HCT116 (cell line): ENCODE results near the gene SMS. TPM values are rescaled to one million over a fixed set of nuclear protein-coding genes. Genes with fewer than 3 reads are reported as not detected.

Experiments
- ATAC-seq: fragments of 200-7000 bp; cut with Tn5 transposase; 2 replicates; pipeline ENCODE4 v1.9.1; 2020; ENCODE audit warnings: mild to moderate bottlenecking, moderate library complexity
- BruUV-seq: library from RNA; stranded (reverse); fragments of 400-500 nt; replicated peaks from 2 replicates; lab custom pipeline; 2021; lab: Mats Ljungman, UMichigan
- CTCF ChIA-PET: fragments of 300-600 bp; sonication (Branson Sonifier 250); formaldehyde crosslinking; loops from one replicate; lab custom pipeline; 2021; ENCODE audit warnings: antibody characterized with exemption; lab: Charles Lee
- POLR2A ChIA-PET: fragments of 300-600, 350-600 bp; sonication (Branson Sonifier 250); formaldehyde crosslinking; loops from one replicate; lab custom pipeline; 2021; ENCODE audit warnings: antibody characterized with exemption; lab: Charles Lee
- RAD21 ChIA-PET, 2 experiments: fragments of 300-600 bp; sonication (Branson Sonifier 250); formaldehyde crosslinking; loops; one replicate each; lab custom pipeline; 2023; ENCODE audit warnings: low total read pairs in 2 of 2; ENCODE audit not compliant: uncharacterized antibody in 2 of 2, unreplicated experiment in 2 of 2, low non-redundant PET in 1 of 2; lab: Charles Lee
- DNase-seq: peaks from one replicate; pipeline ENCODE4 v3.0.0-alpha.2; 2010; ENCODE audit warnings: low read depth, low spot score
- H2AFZ ChIP-seq: fragments of 200-600 bp; shearing (Covaris generic), sonication (generic); 2 replicates; pipeline ENCODE4 v1.6.1; 2017; ENCODE audit warnings: low read depth, mixed run types, mixed read lengths, antibody characterized with exemption, low read length; ENCODE audit not compliant: poor library complexity, severe bottlenecking
- H3K27ac ChIP-seq: 2 replicates; pipeline ENCODE4 v1.5.1; 2012; ENCODE audit warnings: low read depth, low read length
- H3K27me3 ChIP-seq: fragments of 200-600 bp; sonication (generic); 2 replicates; pipeline ENCODE4 v1.6.1; 2016; ENCODE audit warnings: mixed run types, low read length, mixed read lengths; ENCODE audit not compliant: insufficient read depth
- H3K36me3 ChIP-seq, 2 experiments: fragments of 200-500 bp in 1 of 2; fragments of 200-600 bp in 1 of 2; sonication (Bioruptor generic) in 1 of 2; sonication (generic) in 1 of 2; 2 replicates each; pipeline versions ENCODE4 v1.5.1 to v1.6.1; 2014 to 2016; ENCODE audit warnings: low read length in 2 of 2, inconsistent platforms in 1 of 2, mixed read lengths in 1 of 2, mixed run types in 1 of 2; ENCODE audit not compliant: insufficient read depth in 2 of 2, control insufficient read depth in 1 of 2
- H3K4me1 ChIP-seq, 2 experiments: fragments of 200-600 bp in 1 of 2; sonication (generic) in 1 of 2; 2 replicates each; pipeline versions ENCODE4 v1.5.1 to v1.6.1; 2012 to 2017; ENCODE audit warnings: low read length in 2 of 2, inconsistent platforms in 1 of 2, mild to moderate bottlenecking in 1 of 2, mixed read lengths in 1 of 2, mixed run types in 1 of 2, moderate library complexity in 1 of 2; ENCODE audit not compliant: insufficient read depth in 2 of 2, control insufficient read depth in 1 of 2
- H3K4me2 ChIP-seq: fragments of 200-600 bp; sonication (generic); 2 replicates; pipeline ENCODE4 v1.6.1; 2017; ENCODE audit warnings: mixed run types, low read length, mixed read lengths
- H3K4me3 ChIP-seq, 2 experiments: fragments of 200-600 bp in 1 of 2; sonication (generic) in 1 of 2; replicated peaks in 1 of 2; 2 replicates each; pipeline ENCODE4 v1.5.1; 2011 to 2016; ENCODE audit warnings: low read length in 2 of 2, control low read depth in 1 of 2, low read depth in 1 of 2, mild to moderate bottlenecking in 1 of 2, mixed read lengths in 1 of 2, mixed run types in 1 of 2
- H3K79me2 ChIP-seq: fragments of 200-600 bp; sonication (generic); 2 replicates; pipeline ENCODE4 v1.6.1; 2017; ENCODE audit warnings: mild to moderate bottlenecking, mixed run types, low read length, moderate library complexity, mixed read lengths; ENCODE audit not compliant: insufficient read depth
- H3K9ac ChIP-seq: fragments of 200-600 bp; sonication (generic); 2 replicates; pipeline ENCODE4 v1.6.1; 2016; ENCODE audit warnings: low read length, mixed read lengths
- H3K9me2 ChIP-seq: fragments of 200-600 bp; sonication (generic), shearing (Covaris generic); 2 replicates; pipeline ENCODE4 v1.6.1; 2017; ENCODE audit warnings: mixed run types, mild to moderate bottlenecking, moderate library complexity; ENCODE audit not compliant: insufficient read depth
- H3K9me3 ChIP-seq, 2 experiments: fragments of 200-500 bp in 1 of 2; fragments of 200-600 bp in 1 of 2; sonication (Bioruptor generic) in 1 of 2; sonication (generic) in 1 of 2; 2 replicates each; pipeline ENCODE4 v1.6.1; 2014 to 2017; ENCODE audit warnings: low read length in 2 of 2, mixed read lengths in 2 of 2, inconsistent platforms in 1 of 2, low read depth in 1 of 2, mild to moderate bottlenecking in 1 of 2, mixed run types in 1 of 2, moderate library complexity in 1 of 2; ENCODE audit not compliant: control insufficient read depth in 1 of 2, insufficient read depth in 1 of 2
- H4K20me1 ChIP-seq: fragments of 200-600 bp; sonication (generic), shearing (Covaris generic); 2 replicates; pipeline ENCODE4 v1.6.1; 2017; ENCODE audit warnings: mixed run types, mild to moderate bottlenecking, moderate library complexity; ENCODE audit not compliant: insufficient read depth
- ELF1 ChIP-seq: IDR thresholded peaks from 2 replicates; pipeline ENCODE4 v1.6.1; 2012; ENCODE audit warnings: low read depth, borderline replicate concordance
- EZH2 ChIP-seq: fragments of 200-600 bp; sonication (generic); IDR thresholded peaks from 2 replicates; pipeline ENCODE4 v1.6.1; 2017; ENCODE audit warnings: antibody characterized with exemption, mixed run types
- POLR2A ChIP-seq: IDR thresholded peaks from 2 replicates; pipeline ENCODE4 v1.7.0; 2011; ENCODE audit warnings: borderline replicate concordance; ENCODE audit not compliant: insufficient read depth, insufficient read length; ENCODE audit errors: extremely low read depth
- SIN3A ChIP-seq: IDR thresholded peaks from 2 replicates; pipeline ENCODE4 v1.6.1; 2012; ENCODE audit warnings: low read depth
- SP1 ChIP-seq: IDR thresholded peaks from 2 replicates; pipeline ENCODE4 v1.6.1; 2012; ENCODE audit warnings: low read depth
- ZFX ChIP-seq: fragments of 450-650 bp; IDR thresholded peaks from 2 replicates; pipeline ENCODE4 v1.6.1; 2017
- intact Hi-C: fragments of 100-400 bp; cut with micrococcal nuclease; formaldehyde crosslinking; loops from 2 replicates; pipeline ENCODE4 v1.10.0; 2022
- total RNA-seq: library from RNA; stranded (reverse); gene quantifications from one replicate; pipeline ENCODE4 v1.2.1, GENCODE V29; 2021; ENCODE audit not compliant: unreplicated experiment
- TF ChIP-seq, protein P1 (sequence below), 3 experiments: fragments of 200-600 bp in 1 of 3; sonication (generic) in 1 of 3; IDR thresholded peaks in 2 of 3; conservative IDR thresholded peaks in 1 of 3; 2 replicates each; pipeline ENCODE4 v1.5.1; 2012 to 2017; ENCODE audit warnings: low read depth in 2 of 3, low read length in 2 of 3, antibody characterized with exemption in 1 of 3, borderline replicate concordance in 1 of 3, control low read depth in 1 of 3, mild to moderate bottlenecking in 1 of 3, mixed read lengths in 1 of 3, mixed run types in 1 of 3, moderate library complexity in 1 of 3; ENCODE audit not compliant: insufficient read depth in 1 of 3
- TF ChIP-seq, protein P2 (sequence below): IDR thresholded peaks from 2 replicates; pipeline ENCODE4 v1.6.1; 2012
- TF ChIP-seq, protein P3 (sequence below): IDR thresholded peaks from 2 replicates; pipeline ENCODE4 v1.6.1; 2011; ENCODE audit warnings: mild to moderate bottlenecking, low read length, moderate library complexity; ENCODE audit not compliant: insufficient replicate concordance; ENCODE audit errors: extremely low read depth
- TF ChIP-seq, protein P4 (sequence below): IDR thresholded peaks from 2 replicates; pipeline ENCODE4 v1.6.1; 2012

Gene SMS
- total RNA-seq, 1 experiment from 2014 or later, result 164 TPM

DNA sequence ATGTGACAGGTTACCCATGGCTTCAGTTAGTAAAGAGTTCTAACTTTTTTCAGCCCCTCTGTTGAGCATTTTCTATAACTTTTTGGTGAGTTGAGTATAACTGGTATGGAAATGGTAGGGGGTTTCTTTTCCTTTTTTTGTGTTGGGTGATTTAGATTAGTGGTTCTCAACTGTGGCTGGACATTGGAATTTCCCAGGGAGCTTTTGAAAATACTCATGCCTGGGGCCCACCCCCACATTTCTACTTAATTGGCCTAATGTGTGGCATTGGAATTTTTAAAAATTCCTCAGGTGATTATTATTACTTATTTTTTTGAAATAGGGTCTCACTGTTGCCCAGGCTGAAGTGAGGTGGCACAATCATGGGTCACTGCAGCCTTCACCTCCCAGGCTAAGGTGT lies 21.9 kb downstream of the SMS start:
- Histone ChIP-seq H2AFZ (no peak overlapping the region), H4K20me1 (peaks cover 8% of the 10 kb centered on the region; the same call in 1 of the 2 replicates), H3K4me3 (no peak overlapping the region), H3K36me3 (peaks cover 0 to under 1% of the 10 kb centered on the region in 2 experiments; a peak in 1 of 4 replicates), H3K9me3 (no peaks in the 10 kb centered on the region), H3K79me2 (peaks cover 98% of the 10 kb centered on the region), H3K27me3 (no peaks in the 10 kb centered on the region), H3K9me2 (no peaks in the 10 kb centered on the region), H3K4me2 (no peak overlapping the region), H3K9ac (no peak overlapping the region), H3K4me1 (no peaks in the 10 kb centered on the region), H3K27ac (no peak overlapping the region)
- RAD21 ChIA-PET, result no interaction called here
- intact Hi-C loops, result no loop called here
- TF ChIP-seq SIN3A (no peak), EZH2 (no peak), SP1 (no peak)
- TF ChIP-seq, protein P1, sequence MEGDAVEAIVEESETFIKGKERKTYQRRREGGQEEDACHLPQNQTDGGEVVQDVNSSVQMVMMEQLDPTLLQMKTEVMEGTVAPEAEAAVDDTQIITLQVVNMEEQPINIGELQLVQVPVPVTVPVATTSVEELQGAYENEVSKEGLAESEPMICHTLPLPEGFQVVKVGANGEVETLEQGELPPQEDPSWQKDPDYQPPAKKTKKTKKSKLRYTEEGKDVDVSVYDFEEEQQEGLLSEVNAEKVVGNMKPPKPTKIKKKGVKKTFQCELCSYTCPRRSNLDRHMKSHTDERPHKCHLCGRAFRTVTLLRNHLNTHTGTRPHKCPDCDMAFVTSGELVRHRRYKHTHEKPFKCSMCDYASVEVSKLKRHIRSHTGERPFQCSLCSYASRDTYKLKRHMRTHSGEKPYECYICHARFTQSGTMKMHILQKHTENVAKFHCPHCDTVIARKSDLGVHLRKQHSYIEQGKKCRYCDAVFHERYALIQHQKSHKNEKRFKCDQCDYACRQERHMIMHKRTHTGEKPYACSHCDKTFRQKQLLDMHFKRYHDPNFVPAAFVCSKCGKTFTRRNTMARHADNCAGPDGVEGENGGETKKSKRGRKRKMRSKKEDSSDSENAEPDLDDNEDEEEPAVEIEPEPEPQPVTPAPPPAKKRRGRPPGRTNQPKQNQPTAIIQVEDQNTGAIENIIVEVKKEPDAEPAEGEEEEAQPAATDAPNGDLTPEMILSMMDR (IDR thresholded peaks at IDR 0.05 in 2 of 3, conservative IDR thresholded peaks at IDR 0.05 in 1 of 3; ENCODE audit: borderline replicate concordance in 1 of 3, insufficient read depth in 1 of 3, low read depth in 2 of 3, low read length in 2 of 3), result no peak
- TF ChIP-seq, protein P2, sequence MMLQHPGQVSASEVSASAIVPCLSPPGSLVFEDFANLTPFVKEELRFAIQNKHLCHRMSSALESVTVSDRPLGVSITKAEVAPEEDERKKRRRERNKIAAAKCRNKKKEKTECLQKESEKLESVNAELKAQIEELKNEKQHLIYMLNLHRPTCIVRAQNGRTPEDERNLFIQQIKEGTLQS, result no peak
- ATAC-seq (no peak), DNase-seq (no peak)
- POLR2A ChIA-PET, result no interaction called here
- CTCF ChIA-PET, result no interaction called here
- BruUV-seq, result no TSS peak

DNA sequence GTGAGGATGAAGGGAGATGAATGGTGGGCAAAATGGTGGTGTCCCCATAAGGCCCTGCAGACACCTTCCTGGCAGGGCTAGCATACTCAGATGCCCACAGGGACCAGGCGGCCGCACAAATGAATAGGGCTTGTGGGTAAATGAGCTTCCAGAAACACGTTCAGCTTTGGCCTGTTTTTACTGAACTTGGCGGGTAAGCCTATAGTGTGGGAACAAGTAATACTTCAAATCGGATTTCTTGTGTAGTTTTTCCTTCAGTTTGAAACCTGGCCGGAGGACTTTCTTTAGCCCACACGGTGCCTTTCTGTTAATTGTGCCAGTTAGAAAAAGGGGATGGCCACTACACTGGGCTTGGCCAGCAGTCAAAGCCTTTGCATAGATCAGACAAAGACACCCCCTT lies 22.8 kb downstream of the SMS start:
- Histone ChIP-seq H3K36me3 (peaks cover 0 to 3% of the 10 kb centered on the region in 2 experiments; a peak in 1 of 4 replicates), H2AFZ (no peak overlapping the region), H3K27ac (no peak overlapping the region), H3K9me2 (no peaks in the 10 kb centered on the region), H3K4me3 (no peak overlapping the region), H3K4me2 (no peak overlapping the region), H3K27me3 (no peaks in the 10 kb centered on the region), H3K9me3 (no peaks in the 10 kb centered on the region), H3K79me2 (peaks cover 97% of the 10 kb centered on the region), H3K9ac (no peak overlapping the region), H3K4me1 (no peaks in the 10 kb centered on the region), H4K20me1 (peaks cover 6% of the 10 kb centered on the region; the same call in 1 of the 2 replicates)
- DNase-seq (no peak), ATAC-seq (no peak)
- BruUV-seq, result no TSS peak
- RAD21 ChIA-PET, result no interaction called here
- POLR2A ChIA-PET, result no interaction called here
- CTCF ChIA-PET, result no interaction called here
- intact Hi-C loops, result no loop called here
- TF ChIP-seq SIN3A (no peak), ELF1 (no peak), SP1 (no peak), ZFX (no peak), POLR2A (no peak)
- TF ChIP-seq, protein P1 (IDR thresholded peaks at IDR 0.05 in 2 of 3, conservative IDR thresholded peaks at IDR 0.05 in 1 of 3; ENCODE audit: borderline replicate concordance in 1 of 3, insufficient read depth in 1 of 3, low read depth in 2 of 3, low read length in 2 of 3), result no peak
- TF ChIP-seq, protein P3, sequence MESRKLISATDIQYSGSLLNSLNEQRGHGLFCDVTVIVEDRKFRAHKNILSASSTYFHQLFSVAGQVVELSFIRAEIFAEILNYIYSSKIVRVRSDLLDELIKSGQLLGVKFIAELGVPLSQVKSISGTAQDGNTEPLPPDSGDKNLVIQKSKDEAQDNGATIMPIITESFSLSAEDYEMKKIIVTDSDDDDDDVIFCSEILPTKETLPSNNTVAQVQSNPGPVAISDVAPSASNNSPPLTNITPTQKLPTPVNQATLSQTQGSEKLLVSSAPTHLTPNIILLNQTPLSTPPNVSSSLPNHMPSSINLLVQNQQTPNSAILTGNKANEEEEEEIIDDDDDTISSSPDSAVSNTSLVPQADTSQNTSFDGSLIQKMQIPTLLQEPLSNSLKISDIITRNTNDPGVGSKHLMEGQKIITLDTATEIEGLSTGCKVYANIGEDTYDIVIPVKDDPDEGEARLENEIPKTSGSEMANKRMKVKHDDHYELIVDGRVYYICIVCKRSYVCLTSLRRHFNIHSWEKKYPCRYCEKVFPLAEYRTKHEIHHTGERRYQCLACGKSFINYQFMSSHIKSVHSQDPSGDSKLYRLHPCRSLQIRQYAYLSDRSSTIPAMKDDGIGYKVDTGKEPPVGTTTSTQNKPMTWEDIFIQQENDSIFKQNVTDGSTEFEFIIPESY, result no peak
- TF ChIP-seq, protein P4, sequence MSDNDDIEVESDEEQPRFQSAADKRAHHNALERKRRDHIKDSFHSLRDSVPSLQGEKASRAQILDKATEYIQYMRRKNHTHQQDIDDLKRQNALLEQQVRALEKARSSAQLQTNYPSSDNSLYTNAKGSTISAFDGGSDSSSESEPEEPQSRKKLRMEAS, result no peak
